Panc1 (cell line): Measurements from ENCODE around the gene TMEM92.

Experiments
- POLR2AphosphoS5 ChIP-seq: IDR thresholded peaks from 2 replicates; pipeline ENCODE4 v1.6.1; 2012; ENCODE audit warnings: mild to moderate bottlenecking, low read depth, low read length, moderate library complexity
- TF ChIP-seq, protein P1 (sequence below): fragments of 450-650 bp; IDR thresholded peaks from 2 replicates; pipeline ENCODE4 v1.5.1; 2017; ENCODE audit warnings: mild to moderate bottlenecking
- TF ChIP-seq, protein P2 (sequence below), 2 experiments: IDR thresholded peaks; 2 replicates each; pipeline ENCODE4 v1.6.1; 2011 to 2012; ENCODE audit warnings: low read depth in 2 of 2, control low read depth in 1 of 2, low read length in 1 of 2, mild to moderate bottlenecking in 1 of 2, moderate library complexity in 1 of 2; ENCODE audit not compliant: insufficient read depth in 1 of 2

DNA sequence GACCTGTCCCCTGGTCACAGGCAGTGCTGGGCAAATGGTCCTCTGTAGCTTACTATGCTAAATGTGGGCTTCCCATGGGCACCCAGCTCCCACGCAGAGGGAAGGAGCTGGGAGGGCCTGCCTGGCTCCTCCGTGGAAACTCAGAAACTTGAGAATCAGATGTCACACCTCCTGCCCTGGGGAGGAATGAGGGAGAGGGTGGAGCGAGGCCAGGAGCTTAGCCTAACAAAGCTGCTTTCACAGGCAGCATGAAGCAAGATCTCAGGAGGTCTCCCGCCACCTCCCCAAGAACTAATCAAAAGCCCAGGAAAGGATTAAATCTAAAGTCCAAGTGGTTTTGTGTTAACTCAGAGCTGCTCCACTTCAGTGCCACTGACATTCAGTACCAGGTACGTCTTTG is 38.0 kb downstream of the TMEM92 start:
- TF ChIP-seq, protein P1, sequence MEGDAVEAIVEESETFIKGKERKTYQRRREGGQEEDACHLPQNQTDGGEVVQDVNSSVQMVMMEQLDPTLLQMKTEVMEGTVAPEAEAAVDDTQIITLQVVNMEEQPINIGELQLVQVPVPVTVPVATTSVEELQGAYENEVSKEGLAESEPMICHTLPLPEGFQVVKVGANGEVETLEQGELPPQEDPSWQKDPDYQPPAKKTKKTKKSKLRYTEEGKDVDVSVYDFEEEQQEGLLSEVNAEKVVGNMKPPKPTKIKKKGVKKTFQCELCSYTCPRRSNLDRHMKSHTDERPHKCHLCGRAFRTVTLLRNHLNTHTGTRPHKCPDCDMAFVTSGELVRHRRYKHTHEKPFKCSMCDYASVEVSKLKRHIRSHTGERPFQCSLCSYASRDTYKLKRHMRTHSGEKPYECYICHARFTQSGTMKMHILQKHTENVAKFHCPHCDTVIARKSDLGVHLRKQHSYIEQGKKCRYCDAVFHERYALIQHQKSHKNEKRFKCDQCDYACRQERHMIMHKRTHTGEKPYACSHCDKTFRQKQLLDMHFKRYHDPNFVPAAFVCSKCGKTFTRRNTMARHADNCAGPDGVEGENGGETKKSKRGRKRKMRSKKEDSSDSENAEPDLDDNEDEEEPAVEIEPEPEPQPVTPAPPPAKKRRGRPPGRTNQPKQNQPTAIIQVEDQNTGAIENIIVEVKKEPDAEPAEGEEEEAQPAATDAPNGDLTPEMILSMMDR = no peak
- TF ChIP-seq, protein P2, sequence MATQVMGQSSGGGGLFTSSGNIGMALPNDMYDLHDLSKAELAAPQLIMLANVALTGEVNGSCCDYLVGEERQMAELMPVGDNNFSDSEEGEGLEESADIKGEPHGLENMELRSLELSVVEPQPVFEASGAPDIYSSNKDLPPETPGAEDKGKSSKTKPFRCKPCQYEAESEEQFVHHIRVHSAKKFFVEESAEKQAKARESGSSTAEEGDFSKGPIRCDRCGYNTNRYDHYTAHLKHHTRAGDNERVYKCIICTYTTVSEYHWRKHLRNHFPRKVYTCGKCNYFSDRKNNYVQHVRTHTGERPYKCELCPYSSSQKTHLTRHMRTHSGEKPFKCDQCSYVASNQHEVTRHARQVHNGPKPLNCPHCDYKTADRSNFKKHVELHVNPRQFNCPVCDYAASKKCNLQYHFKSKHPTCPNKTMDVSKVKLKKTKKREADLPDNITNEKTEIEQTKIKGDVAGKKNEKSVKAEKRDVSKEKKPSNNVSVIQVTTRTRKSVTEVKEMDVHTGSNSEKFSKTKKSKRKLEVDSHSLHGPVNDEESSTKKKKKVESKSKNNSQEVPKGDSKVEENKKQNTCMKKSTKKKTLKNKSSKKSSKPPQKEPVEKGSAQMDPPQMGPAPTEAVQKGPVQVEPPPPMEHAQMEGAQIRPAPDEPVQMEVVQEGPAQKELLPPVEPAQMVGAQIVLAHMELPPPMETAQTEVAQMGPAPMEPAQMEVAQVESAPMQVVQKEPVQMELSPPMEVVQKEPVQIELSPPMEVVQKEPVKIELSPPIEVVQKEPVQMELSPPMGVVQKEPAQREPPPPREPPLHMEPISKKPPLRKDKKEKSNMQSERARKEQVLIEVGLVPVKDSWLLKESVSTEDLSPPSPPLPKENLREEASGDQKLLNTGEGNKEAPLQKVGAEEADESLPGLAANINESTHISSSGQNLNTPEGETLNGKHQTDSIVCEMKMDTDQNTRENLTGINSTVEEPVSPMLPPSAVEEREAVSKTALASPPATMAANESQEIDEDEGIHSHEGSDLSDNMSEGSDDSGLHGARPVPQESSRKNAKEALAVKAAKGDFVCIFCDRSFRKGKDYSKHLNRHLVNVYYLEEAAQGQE (IDR thresholded peaks at IDR 0.05; ENCODE audit: insufficient read depth in 1 of 2, low read depth in 2 of 2, low read length in 1 of 2) = no peak
- TF ChIP-seq POLR2AphosphoS5 = no peak
